ENCODE data around the gene ZNF440. TPM values are rescaled to one million over a fixed set of nuclear protein-coding genes. Genes with fewer than 3 reads are reported as not detected.

The ZNF440 gene
- total and polyA plus RNA-seq, 2 donors (not counting 1 experiment from before 2014, with no cell fraction given), result 4.6 to 11.1 TPM

GRCh38 chr19:11807099-11807380, 7.0 kb upstream of the ZNF440 start:
- H3K36me3 ChIP-seq (ENCODE audit: control insufficient read depth, insufficient read depth, low read length), result no peaks in the 10 kb centered on the region
- no peak for DNase-seq (ENCODE audit: low read depth in 2 of 2)
- no peak overlapping the region for H3K9ac ChIP-seq (ENCODE audit: insufficient read depth, low read length)
- no peaks in the 10 kb centered on the region for H4K20me1 ChIP-seq (ENCODE audit: control insufficient read depth, extremely low read depth, insufficient read depth, low read length)
- H2AFZ ChIP-seq (ENCODE audit: low read length), result no peak overlapping the region
- no peaks in the 10 kb centered on the region for H3K79me2 ChIP-seq (ENCODE audit: control insufficient read depth, insufficient read depth, low read length)
- no peaks in the 10 kb centered on the region for H3K4me1 ChIP-seq (ENCODE audit: control insufficient read depth, extremely low read depth, insufficient read depth, low read length)
- H3K27ac ChIP-seq (ENCODE audit: insufficient read depth, low read length), result no peak overlapping the region
- no peaks in the 10 kb centered on the region for H3K27me3 ChIP-seq (ENCODE audit: control insufficient read depth, insufficient read depth, low read length)
- no peak overlapping the region for H3K4me2 ChIP-seq (ENCODE audit: extremely low read depth, insufficient read depth, low read length)
- H3K4me3 ChIP-seq (replicated peaks in 1 of 4; ENCODE audit: control extremely low read depth in 1 of 4, insufficient read depth in 1 of 4, low read depth in 3 of 4, low read length in 4 of 4), result no peak overlapping the region
- TF ChIP-seq CTCF (conservative IDR thresholded peaks at IDR 0.05 in 1 of 2, IDR thresholded peaks at IDR 0.05 in 1 of 2; ENCODE audit: low read depth in 1 of 2, low read length in 2 of 2) (no peak), EZH2 (IDR thresholded peaks at IDR 0.05; ENCODE audit: low read length, missing control alignments) (no peak)
- H3K9me3 ChIP-seq (ENCODE audit: control insufficient read depth, insufficient read depth, low read depth, low read length), result peaks cover 4% of the 10 kb centered on the region

- no peak for DNase-seq (ENCODE audit: low read depth in 2 of 2)
- H3K9me3 ChIP-seq (ENCODE audit: control insufficient read depth, insufficient read depth, low read depth, low read length), result no peaks in the 10 kb centered on the region
- no peak overlapping the region for H3K27ac ChIP-seq (ENCODE audit: insufficient read depth, low read length)
- no peaks in the 10 kb centered on the region for H3K27me3 ChIP-seq (ENCODE audit: control insufficient read depth, insufficient read depth, low read length)
- peak overlapping the region; percentile 99 for H3K4me2 ChIP-seq (ENCODE audit: extremely low read depth, insufficient read depth, low read length)
- no peaks in the 10 kb centered on the region for H3K36me3 ChIP-seq (ENCODE audit: control insufficient read depth, insufficient read depth, low read length)
- peak overlapping the region; percentile 70 to 91 (median 80) for H3K4me3 ChIP-seq (replicated peaks in 1 of 4; ENCODE audit: control extremely low read depth in 1 of 4, insufficient read depth in 1 of 4, low read depth in 3 of 4, low read length in 4 of 4)
- H3K79me2 ChIP-seq (ENCODE audit: control insufficient read depth, insufficient read depth, low read length), result peaks cover 2% of the 10 kb centered on the region
- H4K20me1 ChIP-seq (ENCODE audit: control insufficient read depth, extremely low read depth, insufficient read depth, low read length), result no peaks in the 10 kb centered on the region
- no peaks in the 10 kb centered on the region for H3K4me1 ChIP-seq (ENCODE audit: control insufficient read depth, extremely low read depth, insufficient read depth, low read length)
- TF ChIP-seq EZH2 (IDR thresholded peaks at IDR 0.05; ENCODE audit: low read length, missing control alignments), result no peak
- TF ChIP-seq CTCF (conservative IDR thresholded peaks at IDR 0.05 in 1 of 2, IDR thresholded peaks at IDR 0.05 in 1 of 2; ENCODE audit: low read depth in 1 of 2, low read length in 2 of 2), result no peak
- peak overlapping the region; percentile 99 for H2AFZ ChIP-seq (ENCODE audit: low read length)
- H3K9ac ChIP-seq (ENCODE audit: insufficient read depth, low read length), result no peak overlapping the region
Measured at GRCh38 chr19:11813703-11814028, 407 bp upstream of the ZNF440 start.

GRCh38 chr19:11814700-11815035, 595 bp downstream of the ZNF440 start:
- H3K9me3 ChIP-seq (ENCODE audit: control insufficient read depth, insufficient read depth, low read depth, low read length), result no peaks in the 10 kb centered on the region
- H3K4me2 ChIP-seq (ENCODE audit: extremely low read depth, insufficient read depth, low read length), result peak overlapping the region; percentile 21
- H3K36me3 ChIP-seq (ENCODE audit: control insufficient read depth, insufficient read depth, low read length), result no peaks in the 10 kb centered on the region
- H2AFZ ChIP-seq (ENCODE audit: low read length), result peak overlapping the region; percentile 97
- no peaks in the 10 kb centered on the region for H3K27me3 ChIP-seq (ENCODE audit: control insufficient read depth, insufficient read depth, low read length)
- no peaks in the 10 kb centered on the region for H4K20me1 ChIP-seq (ENCODE audit: control insufficient read depth, extremely low read depth, insufficient read depth, low read length)
- no peaks in the 10 kb centered on the region for H3K4me1 ChIP-seq (ENCODE audit: control insufficient read depth, extremely low read depth, insufficient read depth, low read length)
- peak overlapping the region; percentile 70 to 91 (median 80) for H3K4me3 ChIP-seq (replicated peaks in 1 of 4; ENCODE audit: control extremely low read depth in 1 of 4, insufficient read depth in 1 of 4, low read depth in 3 of 4, low read length in 4 of 4)
- peaks cover 2% of the 10 kb centered on the region for H3K79me2 ChIP-seq (ENCODE audit: control insufficient read depth, insufficient read depth, low read length)
- TF ChIP-seq CTCF (conservative IDR thresholded peaks at IDR 0.05 in 1 of 2, IDR thresholded peaks at IDR 0.05 in 1 of 2; ENCODE audit: low read depth in 1 of 2, low read length in 2 of 2) (no peak), EZH2 (IDR thresholded peaks at IDR 0.05; ENCODE audit: low read length, missing control alignments) (no peak)
- peak; percentile 42 to 52 for DNase-seq (ENCODE audit: low read depth in 2 of 2)
- H3K27ac ChIP-seq (ENCODE audit: insufficient read depth, low read length), result peak overlapping the region; percentile 78
- H3K9ac ChIP-seq (ENCODE audit: insufficient read depth, low read length), result peak overlapping the region; percentile 75

Data from fibroblast of lung (primary cell).